GM12878 (cell line): ENCODE measurements around the gene KHNYN. TPM values are rescaled to one million over a fixed set of nuclear protein-coding genes. Genes with fewer than 3 reads are reported as not detected.

Experiments
- ATAC-seq: fragments of 200-7000 bp; cut with Tn5 transposase; 3 replicates; pipeline ENCODE4 v1.9.1; 2020; ENCODE audit warnings: mild to moderate bottlenecking, moderate library complexity
- BruUV-seq: library from RNA; stranded (reverse); fragments of 400-500 nt; replicated peaks from 2 replicates; lab custom pipeline; 2021; lab: Mats Ljungman, UMichigan
- CTCF ChIA-PET: fragments of 300-600 bp; sonication (Branson Sonifier 250); formaldehyde crosslinking; extraction: SDS; loops from one replicate; lab custom pipeline; 2021; ENCODE audit warnings: inconsistent platforms; lab: Yijun Ruan, JAX
- POLR2A ChIA-PET: fragments of 350-600 bp; formaldehyde crosslinking; extraction: SDS; loops from one replicate; lab custom pipeline; 2021; ENCODE audit warnings: inconsistent platforms; lab: Charles Lee
- RAD21 ChIA-PET: fragments of 300-600 bp; sonication (Branson Sonifier 250); formaldehyde crosslinking; loops from one replicate; lab custom pipeline; 2023; ENCODE audit warnings: antibody characterized with exemption; ENCODE audit not compliant: unreplicated experiment; lab: Charles Lee
- SMC1A ChIA-PET: fragments of 300-600 bp; sonication (Branson Sonifier 250); formaldehyde crosslinking; loops from one replicate; lab custom pipeline; 2023; ENCODE audit not compliant: unreplicated experiment, uncharacterized antibody; lab: Charles Lee
- DNase-seq: peaks from one replicate; pipeline ENCODE4 v3.0.0-alpha.2; 2011; ENCODE audit warnings: low read depth, low spot score
- FAIRE-seq: peaks from 3 replicates; lab custom pipeline; 2011; peaks lifted over from hg19 to GRCh38; lab: Jason Lieb, UNC
- H2AFZ ChIP-seq: 2 replicates; pipeline ENCODE4 v1.6.0; 2011; ENCODE audit warnings: low read depth, low read length, control low read depth; ENCODE audit not compliant: control insufficient read depth
- H3K27ac ChIP-seq: 2 replicates; pipeline ENCODE4 v1.5.1; 2011; ENCODE audit warnings: control low read depth; ENCODE audit not compliant: control insufficient read depth, insufficient read depth
- H3K27me3 ChIP-seq, 2 experiments: replicated peaks in 1 of 2; 2 replicates each; pipeline versions ENCODE4 v1.6.0 to v1.6.1; 2011; ENCODE audit warnings: low read length in 1 of 2; ENCODE audit not compliant: control insufficient read depth in 2 of 2, insufficient read depth in 2 of 2
- H3K36me3 ChIP-seq, 2 experiments: 2 replicates each; pipeline ENCODE4 v1.5.1; 2011; ENCODE audit warnings: low read length in 1 of 2; ENCODE audit not compliant: control insufficient read depth in 2 of 2, insufficient read depth in 2 of 2
- H3K4me1 ChIP-seq: 2 replicates; pipeline ENCODE4 v1.6.1; 2011; ENCODE audit warnings: mild to moderate bottlenecking, low read length, moderate library complexity, mixed read lengths; ENCODE audit not compliant: control insufficient read depth, insufficient read depth
- H3K4me2 ChIP-seq: 2 replicates; pipeline ENCODE4 v1.6.0; 2011; ENCODE audit warnings: control low read depth; ENCODE audit not compliant: control insufficient read depth, insufficient read depth
- H3K4me3 ChIP-seq: fragments of 200-600 bp; sonication (generic); 2 replicates; pipeline ENCODE4 v1.5.1; 2016
- H3K79me2 ChIP-seq: 2 replicates; pipeline ENCODE4 v1.6.0; 2011; ENCODE audit warnings: low read length; ENCODE audit not compliant: control insufficient read depth, insufficient read depth
- H3K9ac ChIP-seq: 2 replicates; pipeline ENCODE4 v1.8.0; 2011; ENCODE audit warnings: low read length, control low read depth, mixed read lengths; ENCODE audit not compliant: control insufficient read depth, insufficient read depth
- H3K9me3 ChIP-seq: replicated peaks from 3 replicates; pipeline ENCODE4 v1.5.1; 2011; ENCODE audit warnings: mild to moderate bottlenecking, low read length; ENCODE audit not compliant: control insufficient read depth, insufficient read depth
- H4K20me1 ChIP-seq: 2 replicates; pipeline ENCODE4 v1.6.0; 2011; ENCODE audit not compliant: control insufficient read depth, insufficient read depth
- CHD4 ChIP-seq: fragments of 200-600 bp; sonication (generic); IDR thresholded peaks from 2 replicates; pipeline ENCODE4 v1.6.1; 2016; ENCODE audit warnings: mild to moderate bottlenecking
- CREB1 ChIP-seq: IDR thresholded peaks from 2 replicates; pipeline ENCODE4 v1.6.1; 2012; ENCODE audit warnings: low read depth, mild to moderate bottlenecking, inconsistent platforms
- GATAD2B ChIP-seq: fragments of 450-650 bp; conservative IDR thresholded peaks from 2 replicates; pipeline ENCODE4 v1.6.1; 2017; ENCODE audit warnings: low read depth, mild to moderate bottlenecking, moderate library complexity
- JUNB ChIP-seq: IDR thresholded peaks from 2 replicates; pipeline ENCODE4 v1.6.1; 2016; ENCODE audit warnings: antibody characterized with exemption, mild to moderate bottlenecking
- JUND ChIP-seq: IDR thresholded peaks from 2 replicates; pipeline ENCODE4 v1.6.1; 2012; ENCODE audit warnings: low read depth, mild to moderate bottlenecking, low read length, improper control_type of control experiment, moderate library complexity
- KDM1A ChIP-seq: fragments of 200-600 bp; sonication (generic); IDR thresholded peaks from 2 replicates; pipeline ENCODE4 v1.6.1; 2016; ENCODE audit warnings: borderline replicate concordance
- MEF2A ChIP-seq: IDR thresholded peaks from 2 replicates; pipeline ENCODE4 v1.6.1; 2011; ENCODE audit warnings: low read depth, mild to moderate bottlenecking, low read length, moderate library complexity; ENCODE audit not compliant: insufficient read depth
- NFYB ChIP-seq: IDR thresholded peaks from 2 replicates; pipeline ENCODE4 v1.6.1; 2011; ENCODE audit warnings: low read depth, mild to moderate bottlenecking, low read length, improper control_type of control experiment, moderate library complexity; ENCODE audit not compliant: insufficient read depth
- NR2F1 ChIP-seq: fragments of 450-650 bp; conservative IDR thresholded peaks from 2 replicates; pipeline ENCODE4 v1.6.1; 2017; ENCODE audit warnings: mild to moderate bottlenecking
- NRF1 ChIP-seq: conservative IDR thresholded peaks from 2 replicates; pipeline ENCODE4 v1.6.1; 2011; ENCODE audit warnings: mild to moderate bottlenecking, low read depth, low read length, improper control_type of control experiment
- PAX5 ChIP-seq: IDR thresholded peaks from 2 replicates; pipeline ENCODE4 v1.6.1; 2011; ENCODE audit warnings: low read depth, low read length, borderline replicate concordance
- TCF3 ChIP-seq: IDR thresholded peaks from 2 replicates; pipeline ENCODE4 v1.6.1; 2012; ENCODE audit warnings: low read depth, mild to moderate bottlenecking, low read length, borderline replicate concordance; ENCODE audit not compliant: insufficient read depth
- YY1 ChIP-seq: IDR thresholded peaks from 2 replicates; pipeline ENCODE4 v1.6.1; 2011; ENCODE audit warnings: low read depth, mild to moderate bottlenecking, low read length
- ZNF207 ChIP-seq: fragments of 450-650 bp; IDR thresholded peaks from 2 replicates; pipeline ENCODE4 v1.6.1; 2014; ENCODE audit warnings: antibody characterized with exemption, mild to moderate bottlenecking, borderline replicate concordance
- WGBS: methylation state at CpG from one replicate; pipeline ENCODE4 v1.1.6; 2016; ENCODE audit warnings: low lambda C conversion rate; ENCODE audit not compliant: insufficient replicate concordance, insufficient coverage; ENCODE audit errors: missing lambda C conversion rate; 5-methylcytosine and 5-hydroxymethylcytosine counted together
- in situ Hi-C: fragments of 300-500 bp; cut with MboI; formaldehyde crosslinking; loops from 9 replicates; pipeline ENCODE4 v1.14.3; 2018; ENCODE audit warnings: mixed read lengths
- intact Hi-C: fragments of 100-400 bp; cut with micrococcal nuclease; formaldehyde crosslinking; loops from one replicate; pipeline ENCODE4 v1.14.2; 2022; ENCODE audit not compliant: unreplicated experiment
- polyA plus RNA-seq, 11 experiments: library from polyadenylated mRNA; depleted of rRNA in 4 of 11; unstranded in 6 of 11; stranded (reverse) in 5 of 11; fragments of >200 nt; fragmentation: Nextera tagmentation in 4 of 11; fragmentation: Illumina TruSeq in 1 of 11; extraction: Ambion mirVana in 4 of 11; extraction: Trizol in 1 of 11; gene quantifications; 1 replicate in 1 of 11; 2 replicates in 10 of 11; pipeline versions ENCODE4 v1.2.1 to v1.2.3, GENCODE V29; 2011 to 2016; ENCODE audit warnings: inconsistent platforms in 2 of 11, missing spikeins in 2 of 11, low read depth in 1 of 11
- total RNA-seq, 4 experiments: library from RNA; depleted of rRNA in 3 of 4; stranded (reverse); fragments of >200 nt in 3 of 4; fragmentation: Illumina TruSeq in 1 of 4; extraction: Trizol in 1 of 4; gene quantifications; 2 replicates each; pipeline versions ENCODE4 v1.2.1 to v1.2.3, GENCODE V29; 2013 to 2021
- TF ChIP-seq, protein P1 (sequence below): fragments of 150-350 bp; IDR thresholded peaks from 2 replicates; pipeline ENCODE4 v1.6.1; 2014; ENCODE audit warnings: mild to moderate bottlenecking, low read depth, low read length
- TF ChIP-seq, protein P2 (sequence below): fragments of 450-650 bp; IDR thresholded peaks from 2 replicates; pipeline ENCODE4 v1.6.1; 2018; ENCODE audit warnings: mild to moderate bottlenecking, low read depth, moderate library complexity; ENCODE audit not compliant: partially characterized antibody

Gene KHNYN
- total and polyA plus RNA-seq, 10 of the 15 experiments (the other 5 are each of a cell fraction or from before 2014, with no cell fraction given): 1.4 to 34.7 (median 21.5) TPM

- H3K4me1 ChIP-seq: peaks cover 9% of the 10 kb centered on the region
- ATAC-seq (no peak), DNase-seq (no peak), FAIRE-seq (no peak)
- H3K27ac ChIP-seq: peak overlapping the region; percentile 96; the same call in 1 of the 2 replicates
- no peaks in the 10 kb centered on the region for H3K9me3 ChIP-seq
- no peak overlapping the region for H2AFZ ChIP-seq
- RAD21 ChIA-PET: interaction anchor here (1.0 to 3.6 kb wide), 4 partner anchors 11 to 199 kb away, joined by 3 to 36 read pairs (median 8); partner anchors contain the start of genes KHNYN and TINF2
- peak overlapping the region; percentile 96 for H3K4me2 ChIP-seq
- H4K20me1 ChIP-seq: no peaks in the 10 kb centered on the region
- H3K36me3 ChIP-seq: peaks cover 6 to 20% of the 10 kb centered on the region in 2 experiments
- H3K27me3 ChIP-seq: no peaks in the 10 kb centered on the region
- POLR2A ChIA-PET: interaction anchor here (1.2 to 4.5 kb wide), 5 partner anchors 11 to 199 kb away, joined by 3 to 38 read pairs (median 6); partner anchors contain the start of genes CBLN3, KHNYN, RIPK3 and TINF2
- TF ChIP-seq JUND (no peak), KDM1A (no peak), GATAD2B (no peak), NR2F1 (no peak), ZNF207 (no peak), JUNB (no peak), NFYB (no peak), PAX5 (no peak), CHD4 (no peak), CREB1 (no peak), TCF3 (no peak), MEF2A (no peak), YY1 (no peak), NRF1 (no peak)
- TF ChIP-seq, protein P1, sequence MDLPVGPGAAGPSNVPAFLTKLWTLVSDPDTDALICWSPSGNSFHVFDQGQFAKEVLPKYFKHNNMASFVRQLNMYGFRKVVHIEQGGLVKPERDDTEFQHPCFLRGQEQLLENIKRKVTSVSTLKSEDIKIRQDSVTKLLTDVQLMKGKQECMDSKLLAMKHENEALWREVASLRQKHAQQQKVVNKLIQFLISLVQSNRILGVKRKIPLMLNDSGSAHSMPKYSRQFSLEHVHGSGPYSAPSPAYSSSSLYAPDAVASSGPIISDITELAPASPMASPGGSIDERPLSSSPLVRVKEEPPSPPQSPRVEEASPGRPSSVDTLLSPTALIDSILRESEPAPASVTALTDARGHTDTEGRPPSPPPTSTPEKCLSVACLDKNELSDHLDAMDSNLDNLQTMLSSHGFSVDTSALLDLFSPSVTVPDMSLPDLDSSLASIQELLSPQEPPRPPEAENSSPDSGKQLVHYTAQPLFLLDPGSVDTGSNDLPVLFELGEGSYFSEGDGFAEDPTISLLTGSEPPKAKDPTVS: no peak
- TF ChIP-seq, protein P2, sequence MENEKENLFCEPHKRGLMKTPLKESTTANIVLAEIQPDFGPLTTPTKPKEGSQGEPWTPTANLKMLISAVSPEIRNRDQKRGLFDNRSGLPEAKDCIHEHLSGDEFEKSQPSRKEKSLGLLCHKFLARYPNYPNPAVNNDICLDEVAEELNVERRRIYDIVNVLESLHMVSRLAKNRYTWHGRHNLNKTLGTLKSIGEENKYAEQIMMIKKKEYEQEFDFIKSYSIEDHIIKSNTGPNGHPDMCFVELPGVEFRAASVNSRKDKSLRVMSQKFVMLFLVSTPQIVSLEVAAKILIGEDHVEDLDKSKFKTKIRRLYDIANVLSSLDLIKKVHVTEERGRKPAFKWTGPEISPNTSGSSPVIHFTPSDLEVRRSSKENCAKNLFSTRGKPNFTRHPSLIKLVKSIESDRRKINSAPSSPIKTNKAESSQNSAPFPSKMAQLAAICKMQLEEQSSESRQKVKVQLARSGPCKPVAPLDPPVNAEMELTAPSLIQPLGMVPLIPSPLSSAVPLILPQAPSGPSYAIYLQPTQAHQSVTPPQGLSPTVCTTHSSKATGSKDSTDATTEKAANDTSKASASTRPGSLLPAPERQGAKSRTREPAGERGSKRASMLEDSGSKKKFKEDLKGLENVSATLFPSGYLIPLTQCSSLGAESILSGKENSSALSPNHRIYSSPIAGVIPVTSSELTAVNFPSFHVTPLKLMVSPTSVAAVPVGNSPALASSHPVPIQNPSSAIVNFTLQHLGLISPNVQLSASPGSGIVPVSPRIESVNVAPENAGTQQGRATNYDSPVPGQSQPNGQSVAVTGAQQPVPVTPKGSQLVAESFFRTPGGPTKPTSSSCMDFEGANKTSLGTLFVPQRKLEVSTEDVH: no peak
- SMC1A ChIA-PET: interaction anchor here (0.6 to 3.3 kb wide), 5 partner anchors 11 to 828 kb away, joined by 3 to 17 read pairs (median 4); partner anchors contain the start of genes CBLN3 and KHNYN
- BruUV-seq: no TSS peak
- intact Hi-C loops (no loop called here), in situ Hi-C loops (no loop called here)
- peak overlapping the region; percentile 94 for H3K9ac ChIP-seq
- WGBS: 60% methylated on average over 5 of the region's 5 CpGs
- CTCF ChIA-PET: interaction anchor here (0.7 to 11.4 kb wide), 10 partner anchors 10 to 194 kb away, joined by 3 to 220 read pairs (median 4); partner anchors contain the start of genes ADCY4, CIDEB, KHNYN and RIPK3
- H3K4me3 ChIP-seq: peak overlapping the region; percentile 93
- H3K79me2 ChIP-seq: peaks cover 19% of the 10 kb centered on the region
These were observed 11.7 kb downstream of the KHNYN start for GRCh38 chr14:24441485-24441884.
